ENCODE measurements around the gene IFT122.
"Not testable (repeated sequence)": the region's sequence is repeated elsewhere in the genome, so short reads cannot be mapped to it uniquely, and the experiment has no call there.

IFT122 gene

DNA sequence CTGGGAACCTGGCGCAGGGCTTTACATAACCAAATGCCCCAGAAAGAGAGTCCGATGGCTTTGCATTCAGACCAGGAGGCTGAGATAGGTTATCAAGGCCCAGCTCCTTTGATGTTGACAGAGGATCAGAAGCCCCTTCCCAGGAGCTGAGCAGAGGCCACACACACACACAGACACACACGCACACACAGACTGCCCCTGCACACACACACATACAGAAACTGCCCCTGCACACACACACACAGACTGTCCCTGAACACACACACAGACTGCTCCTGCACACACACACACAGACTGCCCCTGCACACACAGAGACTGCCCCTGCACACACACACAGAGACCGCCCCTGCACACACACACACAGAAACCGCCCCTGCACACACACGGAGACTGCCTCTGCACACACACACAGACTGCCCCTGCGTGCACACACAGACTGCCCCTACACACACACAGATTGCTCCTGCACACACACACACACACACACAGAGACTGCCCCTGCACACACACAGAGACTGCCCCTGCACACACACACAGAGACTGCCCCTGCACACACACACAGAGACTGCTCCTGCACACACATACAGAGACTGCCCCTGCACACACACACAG lies 75.9 kb downstream of the IFT122 start:
- not testable (repeated sequence) for DNase-seq (ENCODE audit: low read depth in 2 of 2)

DNA sequence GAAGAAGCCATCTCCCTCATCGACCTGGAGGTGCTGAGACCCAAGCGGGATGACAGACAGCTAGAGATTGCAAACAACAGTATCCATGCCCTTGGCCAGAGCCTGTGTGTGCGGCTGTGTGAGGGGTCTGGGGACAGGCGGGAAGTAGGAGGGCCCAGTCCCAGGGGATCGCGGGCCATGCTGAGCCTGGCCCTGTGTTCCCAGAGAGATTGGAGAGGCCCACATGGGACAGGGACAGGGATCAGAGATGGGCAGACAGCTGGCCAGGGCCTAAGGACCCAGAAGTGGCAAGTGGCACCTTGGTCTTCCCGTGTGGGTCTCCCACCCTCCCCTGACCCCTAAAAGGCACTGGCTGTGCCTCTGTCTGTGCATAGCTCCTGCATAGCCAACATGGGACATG lies 77.5 kb downstream of the IFT122 start:
- no peak for DNase-seq (ENCODE audit: low read depth in 2 of 2)

DNA sequence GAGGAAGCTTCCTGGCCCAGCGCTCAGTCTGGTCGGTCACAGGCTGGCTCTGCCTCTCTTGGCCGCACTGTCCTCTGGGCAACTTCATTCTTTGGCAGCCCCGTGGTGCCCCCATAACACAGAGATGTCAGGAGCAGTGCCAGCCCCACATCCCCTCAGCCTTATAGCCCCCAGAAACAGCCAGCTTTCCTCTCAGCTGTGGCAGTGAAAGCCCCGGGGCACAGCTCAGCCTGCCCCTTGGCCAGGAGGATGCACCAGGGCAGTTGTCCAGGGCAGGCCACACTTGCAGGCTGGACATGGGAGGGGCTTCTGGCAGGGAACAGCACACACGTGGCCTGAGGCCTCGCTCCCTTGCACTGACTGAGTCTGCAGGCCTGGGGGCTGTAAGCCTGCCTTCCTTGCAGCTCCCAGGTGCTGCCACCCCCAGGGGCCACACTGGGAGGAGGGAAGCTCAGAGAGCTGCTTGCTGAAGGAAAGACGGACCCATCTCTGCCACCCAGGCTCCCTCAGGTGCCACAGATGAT lies 78.1 kb downstream of the IFT122 start:
- no peak for DNase-seq (ENCODE audit: low read depth in 2 of 2)

DNA sequence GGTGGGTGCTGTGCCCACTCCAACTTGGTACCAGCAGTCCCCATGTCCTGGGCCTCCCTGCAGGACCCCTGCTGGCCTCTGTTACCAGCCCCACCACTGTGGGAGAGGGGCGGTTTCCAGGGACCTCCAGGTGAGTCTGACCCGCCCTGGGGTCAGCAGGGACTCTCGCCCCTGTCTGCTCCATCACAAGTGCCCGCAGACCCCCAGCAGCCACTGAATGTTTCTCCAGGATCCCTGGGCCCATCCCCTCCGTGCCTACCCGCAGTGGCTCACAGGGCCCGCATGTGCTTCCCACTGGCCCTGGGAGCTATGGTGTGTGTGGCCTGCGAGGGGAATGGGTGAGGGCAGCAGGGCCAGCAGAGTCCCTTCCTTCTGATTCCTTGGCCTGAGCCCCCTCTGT lies 78.6 kb downstream of the IFT122 start:
- DNase-seq (ENCODE audit: low read depth in 2 of 2) = no peak

DNA sequence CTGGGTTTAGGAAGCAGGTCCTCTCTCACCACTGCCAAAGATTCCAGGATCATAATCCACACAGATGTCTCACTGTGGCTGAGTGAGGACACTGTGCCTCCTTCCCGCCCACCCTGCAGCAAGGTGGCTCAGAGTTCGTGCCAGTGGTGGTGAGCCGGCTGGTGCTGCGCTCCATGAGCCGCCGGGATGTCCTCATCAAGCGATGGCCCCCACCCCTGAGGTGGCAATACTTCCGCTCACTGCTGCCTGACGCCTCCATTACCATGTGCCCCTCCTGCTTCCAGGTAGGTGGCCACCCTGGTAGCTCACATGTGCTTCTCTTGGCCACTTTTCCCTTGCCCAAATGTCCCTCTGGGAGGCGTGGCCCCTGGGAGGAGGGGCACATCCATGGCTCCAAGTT lies 79.4 kb downstream of the IFT122 start:
- DNase-seq (ENCODE audit: low read depth in 2 of 2) = no peak

DNA sequence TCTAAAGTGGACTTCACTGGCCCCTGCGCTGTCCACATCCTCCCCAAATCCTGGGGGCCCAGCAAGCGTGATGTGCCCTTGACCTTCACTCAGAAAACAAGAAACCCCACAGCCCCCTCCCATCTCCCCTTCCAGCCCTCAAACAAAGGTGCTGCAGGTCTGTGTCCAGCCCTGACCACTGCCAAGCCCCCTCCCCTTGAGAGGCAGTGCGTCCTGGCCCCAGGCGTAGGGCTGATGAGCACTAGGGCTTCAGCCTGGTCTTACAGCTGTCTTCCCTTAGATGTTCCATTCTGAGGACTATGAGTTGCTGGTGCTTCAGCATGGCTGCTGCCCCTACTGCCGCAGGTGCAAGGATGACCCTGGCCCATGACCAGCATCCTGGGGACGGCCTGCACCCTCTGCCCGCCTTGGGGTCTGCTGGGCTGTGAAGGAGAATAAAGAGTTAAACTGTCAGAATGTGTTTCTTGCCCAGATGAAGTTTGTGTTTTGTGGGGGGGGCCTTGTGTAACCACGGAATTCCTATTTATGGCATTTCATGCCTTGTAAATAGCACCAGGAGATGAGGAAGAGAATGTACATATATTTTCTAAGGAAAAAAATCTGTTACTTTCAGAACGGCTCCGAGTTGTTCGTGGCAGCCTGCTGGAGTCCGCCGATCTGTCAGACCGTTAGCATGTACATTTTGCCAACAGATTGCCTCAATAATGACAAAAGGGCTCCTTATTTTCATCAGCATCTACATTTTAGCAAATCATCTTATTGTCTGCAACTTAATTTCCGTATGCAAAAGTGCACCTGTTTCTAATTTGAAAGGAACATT lies 80.1 kb downstream of the IFT122 start:
- DNase-seq (ENCODE audit: low read depth in 2 of 2) = no peak

DNA sequence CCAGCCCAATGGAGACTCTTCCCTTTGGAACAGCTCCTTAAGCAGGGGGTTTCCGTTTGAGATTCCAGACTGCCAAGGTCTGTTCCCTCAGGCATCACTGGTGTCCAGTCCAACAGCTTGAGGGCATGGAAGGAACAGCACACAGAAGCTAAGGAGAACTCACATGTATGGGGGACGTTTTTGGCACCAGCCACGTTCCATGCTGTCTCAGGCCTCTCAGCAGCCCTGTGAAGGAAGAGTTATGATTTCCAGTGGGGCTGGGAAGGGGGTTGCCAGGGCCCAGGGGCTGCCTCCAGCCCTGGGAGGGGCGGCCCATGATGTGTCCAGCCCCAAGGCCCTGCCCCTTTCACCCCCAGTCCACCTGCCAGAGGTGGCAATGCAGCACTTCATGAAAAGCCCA lies 80.9 kb downstream of the IFT122 start:
- no peak for DNase-seq (ENCODE audit: low read depth in 2 of 2)

DNA sequence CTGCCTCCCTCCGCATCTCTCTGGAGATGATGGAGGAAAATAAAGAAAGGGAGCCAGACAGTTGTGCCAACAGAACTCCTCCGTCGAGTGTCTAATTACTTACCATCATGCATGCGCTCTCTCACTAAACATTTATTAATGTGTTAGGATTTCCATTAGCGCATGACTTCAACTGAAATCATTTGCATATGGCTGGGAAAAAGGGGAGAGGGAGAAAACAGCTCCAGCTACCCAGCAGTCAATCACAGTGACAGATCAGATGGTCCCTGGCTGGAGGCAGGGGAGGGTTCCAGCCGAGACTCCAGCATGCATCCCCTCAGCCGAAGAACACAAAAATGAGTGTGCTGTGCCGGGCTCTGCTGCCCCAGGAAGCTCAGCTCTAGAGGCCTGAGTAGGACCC lies 81.6 kb downstream of the IFT122 start:
- no peak for DNase-seq (ENCODE audit: low read depth in 2 of 2)

DNA sequence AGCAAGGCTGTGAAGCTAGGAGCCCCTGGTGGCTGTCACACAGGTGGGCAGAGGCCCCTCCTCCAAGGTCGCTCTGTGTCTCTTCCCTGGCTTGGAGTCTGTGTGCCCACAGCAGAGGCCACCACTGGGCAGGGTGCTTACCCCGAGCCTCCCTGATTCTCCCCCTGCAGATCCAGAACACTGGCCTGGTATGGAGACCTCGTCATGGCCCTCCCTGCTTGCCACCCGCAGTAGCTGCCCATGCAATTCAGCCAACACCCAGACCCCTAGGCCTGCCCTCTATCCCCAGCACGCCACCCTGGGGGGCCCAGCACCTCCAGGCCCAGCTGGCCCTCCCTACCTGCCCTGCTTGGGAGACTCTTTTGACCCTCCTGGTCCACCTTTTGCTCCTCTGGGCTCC lies 82.9 kb downstream of the IFT122 start:
- DNase-seq (ENCODE audit: low read depth in 2 of 2) = no peak

DNA sequence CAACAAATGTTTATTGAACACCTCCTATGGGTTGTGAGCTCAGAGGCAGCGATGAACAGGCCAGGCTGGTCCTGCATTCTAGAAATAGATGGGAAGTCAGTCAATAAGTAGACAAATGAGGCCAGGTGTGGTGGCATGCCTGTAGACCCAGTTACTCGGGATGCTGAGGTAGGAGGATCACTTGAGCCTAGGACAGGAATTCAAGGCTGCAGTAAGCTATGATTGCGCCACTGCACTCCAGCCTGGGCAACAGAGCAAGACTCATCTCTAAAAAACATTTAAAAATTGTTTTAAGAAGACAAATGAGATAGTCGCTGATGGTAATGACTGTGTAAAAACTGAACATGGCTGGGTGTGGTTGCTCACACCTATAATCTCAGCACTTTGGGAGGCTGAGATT lies 84.1 kb downstream of the IFT122 start:
- DNase-seq (ENCODE audit: low read depth in 2 of 2) = no peak

DNA sequence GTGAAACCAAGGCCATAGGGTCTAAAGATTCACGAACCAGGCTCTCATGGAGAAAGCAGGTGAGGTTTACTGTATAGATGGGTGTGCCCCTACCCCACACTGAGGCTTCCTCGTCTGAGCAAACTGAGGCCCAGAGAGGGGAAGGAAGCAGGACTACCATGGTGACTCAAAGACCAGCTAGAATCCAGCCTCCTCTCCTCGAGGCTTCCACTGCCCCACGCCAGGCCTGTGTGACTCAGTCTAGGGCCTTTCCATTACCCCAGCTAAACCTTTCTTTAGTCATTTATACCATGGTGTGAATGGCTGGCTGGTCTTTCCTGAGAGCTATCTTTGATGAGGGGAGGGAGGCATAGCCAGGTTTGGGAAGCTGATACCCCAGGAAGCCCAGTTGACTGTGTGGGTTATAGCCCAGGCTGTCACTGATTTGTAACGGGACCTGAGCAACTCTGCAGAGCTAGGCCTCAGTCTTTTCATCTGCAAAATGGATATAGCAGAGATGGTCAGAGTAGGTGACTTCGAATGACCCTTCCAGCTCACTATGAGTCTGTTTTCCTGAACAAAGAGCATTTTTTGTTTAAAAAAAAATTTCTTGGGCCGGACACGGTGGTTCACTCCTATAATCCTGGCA lies 85.4 kb downstream of the IFT122 start:
- DNase-seq (ENCODE audit: low read depth in 2 of 2) = no peak

DNA sequence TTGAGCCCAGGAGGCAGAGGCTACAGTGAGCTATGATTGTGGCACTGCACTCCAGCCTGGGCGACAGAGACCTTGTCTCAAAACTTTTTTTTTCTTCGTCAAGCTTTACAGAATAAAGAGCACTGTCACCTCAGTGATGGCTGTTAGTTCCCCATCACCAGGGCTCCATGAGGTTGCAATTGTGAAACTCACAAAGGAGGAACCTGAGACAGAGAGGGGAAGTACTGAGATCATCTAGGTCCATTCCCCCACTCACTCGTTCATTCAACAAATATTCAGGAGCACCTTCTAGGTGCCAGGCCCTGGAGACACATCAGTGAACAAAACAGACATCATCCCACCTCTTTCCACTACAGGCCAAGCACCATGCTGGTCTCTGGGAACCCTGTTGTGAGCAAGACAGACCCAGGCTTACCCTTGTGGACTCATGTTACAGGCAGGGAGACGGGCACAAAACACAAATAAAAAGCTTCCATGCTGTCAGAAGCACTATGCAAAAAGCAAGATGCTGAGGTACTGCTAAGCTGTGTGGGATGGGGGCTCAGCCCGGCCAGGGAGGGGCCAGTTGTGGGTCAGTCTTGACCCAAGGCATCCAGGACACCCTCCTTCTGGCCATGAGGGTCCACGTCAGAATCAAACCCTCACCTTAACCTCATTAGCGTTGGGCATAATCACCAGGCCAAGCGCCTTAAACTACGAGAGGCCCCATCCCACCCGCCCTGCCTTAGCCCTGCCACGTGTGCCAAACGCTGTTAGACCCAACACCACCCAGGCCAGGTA lies 86.3 kb downstream of the IFT122 start:
- no peak for DNase-seq (ENCODE audit: low read depth in 2 of 2)

DNA sequence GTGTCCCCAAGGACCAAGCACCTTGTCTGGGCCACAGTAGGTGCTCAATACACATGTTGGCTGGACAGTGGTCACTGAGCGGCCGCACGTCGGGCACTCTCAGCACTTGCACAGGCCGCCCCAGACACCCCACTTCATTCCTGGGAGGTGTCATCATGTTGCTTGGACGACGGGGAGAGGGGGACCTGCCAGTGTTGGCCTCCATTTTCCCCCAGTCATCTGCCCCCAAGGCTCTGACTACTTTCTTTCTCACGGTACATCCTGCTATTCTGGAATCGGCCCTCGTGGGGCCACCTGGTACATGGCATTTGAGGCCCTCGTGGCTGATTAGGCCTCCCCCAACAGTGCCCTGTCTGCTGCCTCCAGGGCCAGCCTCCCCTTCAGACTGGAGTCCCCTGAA lies 87.2 kb downstream of the IFT122 start:
- no peak for DNase-seq (ENCODE audit: low read depth in 2 of 2)

DNA sequence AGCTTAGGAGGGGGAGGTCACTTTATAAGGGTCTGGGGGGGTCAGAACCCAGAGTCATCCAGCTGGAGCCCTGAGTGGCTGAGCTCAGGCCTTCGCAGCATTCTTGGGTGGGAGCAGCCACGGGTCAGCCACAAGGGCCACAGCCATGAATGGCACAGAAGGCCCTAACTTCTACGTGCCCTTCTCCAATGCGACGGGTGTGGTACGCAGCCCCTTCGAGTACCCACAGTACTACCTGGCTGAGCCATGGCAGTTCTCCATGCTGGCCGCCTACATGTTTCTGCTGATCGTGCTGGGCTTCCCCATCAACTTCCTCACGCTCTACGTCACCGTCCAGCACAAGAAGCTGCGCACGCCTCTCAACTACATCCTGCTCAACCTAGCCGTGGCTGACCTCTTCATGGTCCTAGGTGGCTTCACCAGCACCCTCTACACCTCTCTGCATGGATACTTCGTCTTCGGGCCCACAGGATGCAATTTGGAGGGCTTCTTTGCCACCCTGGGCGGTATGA lies 88.6 kb downstream of the IFT122 start, which contains the start of gene RHO:
TSS of gene RHO (plus strand) at position 51 of the 512 bp plus-strand sequence. CDS start at position 146, 95 bp downstream.
- DNase-seq (ENCODE audit: low read depth in 2 of 2) = no peak

DNA sequence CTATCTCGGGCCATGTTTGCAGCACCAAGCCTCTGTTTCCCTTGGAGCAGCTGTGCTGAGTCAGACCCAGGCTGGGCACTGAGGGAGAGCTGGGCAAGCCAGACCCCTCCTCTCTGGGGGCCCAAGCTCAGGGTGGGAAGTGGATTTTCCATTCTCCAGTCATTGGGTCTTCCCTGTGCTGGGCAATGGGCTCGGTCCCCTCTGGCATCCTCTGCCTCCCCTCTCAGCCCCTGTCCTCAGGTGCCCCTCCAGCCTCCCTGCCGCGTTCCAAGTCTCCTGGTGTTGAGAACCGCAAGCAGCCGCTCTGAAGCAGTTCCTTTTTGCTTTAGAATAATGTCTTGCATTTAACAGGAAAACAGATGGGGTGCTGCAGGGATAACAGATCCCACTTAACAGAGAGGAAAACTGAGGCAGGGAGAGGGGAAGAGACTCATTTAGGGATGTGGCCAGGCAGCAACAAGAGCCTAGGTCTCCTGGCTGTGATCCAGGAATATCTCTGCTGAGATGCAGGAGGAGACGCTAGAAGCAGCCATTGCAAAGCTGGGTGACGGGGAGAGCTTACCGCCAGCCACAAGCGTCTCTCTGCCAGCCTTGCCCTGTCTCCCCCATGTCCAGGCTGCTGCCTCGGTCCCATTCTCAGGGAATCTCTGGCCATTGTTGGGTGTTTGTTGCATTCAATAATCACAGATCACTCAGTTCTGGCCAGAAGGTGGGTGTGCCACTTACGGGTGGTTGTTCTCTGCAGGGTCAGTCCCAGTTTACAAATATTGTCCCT lies 89.6 kb downstream of the IFT122 start:
- no peak for DNase-seq (ENCODE audit: low read depth in 2 of 2)

DNA sequence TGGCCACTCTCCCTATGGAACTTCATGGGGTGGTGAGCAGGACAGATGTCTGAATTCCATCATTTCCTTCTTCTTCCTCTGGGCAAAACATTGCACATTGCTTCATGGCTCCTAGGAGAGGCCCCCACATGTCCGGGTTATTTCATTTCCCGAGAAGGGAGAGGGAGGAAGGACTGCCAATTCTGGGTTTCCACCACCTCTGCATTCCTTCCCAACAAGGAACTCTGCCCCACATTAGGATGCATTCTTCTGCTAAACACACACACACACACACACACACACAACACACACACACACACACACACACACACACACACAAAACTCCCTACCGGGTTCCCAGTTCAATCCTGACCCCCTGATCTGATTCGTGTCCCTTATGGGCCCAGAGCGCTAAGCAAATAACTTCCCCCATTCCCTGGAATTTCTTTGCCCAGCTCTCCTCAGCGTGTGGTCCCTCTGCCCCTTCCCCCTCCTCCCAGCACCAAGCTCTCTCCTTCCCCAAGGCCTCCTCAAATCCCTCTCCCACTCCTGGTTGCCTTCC lies 90.3 kb downstream of the IFT122 start:
- DNase-seq (ENCODE audit: low read depth in 2 of 2) = peak; percentile 75 to 78

DNA sequence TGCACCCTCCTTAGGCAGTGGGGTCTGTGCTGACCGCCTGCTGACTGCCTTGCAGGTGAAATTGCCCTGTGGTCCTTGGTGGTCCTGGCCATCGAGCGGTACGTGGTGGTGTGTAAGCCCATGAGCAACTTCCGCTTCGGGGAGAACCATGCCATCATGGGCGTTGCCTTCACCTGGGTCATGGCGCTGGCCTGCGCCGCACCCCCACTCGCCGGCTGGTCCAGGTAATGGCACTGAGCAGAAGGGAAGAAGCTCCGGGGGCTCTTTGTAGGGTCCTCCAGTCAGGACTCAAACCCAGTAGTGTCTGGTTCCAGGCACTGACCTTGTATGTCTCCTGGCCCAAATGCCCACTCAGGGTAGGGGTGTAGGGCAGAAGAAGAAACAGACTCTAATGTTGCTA lies 90.8 kb downstream of the IFT122 start:
- no peak for DNase-seq (ENCODE audit: low read depth in 2 of 2)

DNA sequence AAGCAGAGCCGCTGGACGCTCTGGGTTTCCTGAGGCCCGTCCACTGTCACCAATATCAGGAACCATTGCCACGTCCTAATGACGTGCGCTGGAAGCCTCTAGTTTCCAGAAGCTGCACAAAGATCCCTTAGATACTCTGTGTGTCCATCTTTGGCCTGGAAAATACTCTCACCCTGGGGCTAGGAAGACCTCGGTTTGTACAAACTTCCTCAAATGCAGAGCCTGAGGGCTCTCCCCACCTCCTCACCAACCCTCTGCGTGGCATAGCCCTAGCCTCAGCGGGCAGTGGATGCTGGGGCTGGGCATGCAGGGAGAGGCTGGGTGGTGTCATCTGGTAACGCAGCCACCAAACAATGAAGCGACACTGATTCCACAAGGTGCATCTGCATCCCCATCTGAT lies 91.7 kb downstream of the IFT122 start:
- no peak for DNase-seq (ENCODE audit: low read depth in 2 of 2)

DNA sequence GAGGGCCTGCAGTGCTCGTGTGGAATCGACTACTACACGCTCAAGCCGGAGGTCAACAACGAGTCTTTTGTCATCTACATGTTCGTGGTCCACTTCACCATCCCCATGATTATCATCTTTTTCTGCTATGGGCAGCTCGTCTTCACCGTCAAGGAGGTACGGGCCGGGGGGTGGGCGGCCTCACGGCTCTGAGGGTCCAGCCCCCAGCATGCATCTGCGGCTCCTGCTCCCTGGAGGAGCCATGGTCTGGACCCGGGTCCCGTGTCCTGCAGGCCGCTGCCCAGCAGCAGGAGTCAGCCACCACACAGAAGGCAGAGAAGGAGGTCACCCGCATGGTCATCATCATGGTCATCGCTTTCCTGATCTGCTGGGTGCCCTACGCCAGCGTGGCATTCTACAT lies 92.2 kb downstream of the IFT122 start:
- DNase-seq (ENCODE audit: low read depth in 2 of 2) = no peak

DNA sequence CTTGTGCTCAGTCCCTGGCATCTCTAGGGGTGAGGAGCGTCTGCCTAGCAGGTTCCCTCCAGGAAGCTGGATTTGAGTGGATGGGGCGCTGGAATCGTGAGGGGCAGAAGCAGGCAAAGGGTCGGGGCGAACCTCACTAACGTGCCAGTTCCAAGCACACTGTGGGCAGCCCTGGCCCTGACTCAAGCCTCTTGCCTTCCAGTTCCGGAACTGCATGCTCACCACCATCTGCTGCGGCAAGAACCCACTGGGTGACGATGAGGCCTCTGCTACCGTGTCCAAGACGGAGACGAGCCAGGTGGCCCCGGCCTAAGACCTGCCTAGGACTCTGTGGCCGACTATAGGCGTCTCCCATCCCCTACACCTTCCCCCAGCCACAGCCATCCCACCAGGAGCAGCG lies 93.4 kb downstream of the IFT122 start:
- DNase-seq (ENCODE audit: low read depth in 2 of 2) = no peak
